ENCODE data around the gene ZBTB11.
"Not testable (repeated sequence)": the region's sequence is repeated elsewhere in the genome, so short reads cannot be mapped to it uniquely, and the experiment has no call there.

ZBTB11 gene

DNA sequence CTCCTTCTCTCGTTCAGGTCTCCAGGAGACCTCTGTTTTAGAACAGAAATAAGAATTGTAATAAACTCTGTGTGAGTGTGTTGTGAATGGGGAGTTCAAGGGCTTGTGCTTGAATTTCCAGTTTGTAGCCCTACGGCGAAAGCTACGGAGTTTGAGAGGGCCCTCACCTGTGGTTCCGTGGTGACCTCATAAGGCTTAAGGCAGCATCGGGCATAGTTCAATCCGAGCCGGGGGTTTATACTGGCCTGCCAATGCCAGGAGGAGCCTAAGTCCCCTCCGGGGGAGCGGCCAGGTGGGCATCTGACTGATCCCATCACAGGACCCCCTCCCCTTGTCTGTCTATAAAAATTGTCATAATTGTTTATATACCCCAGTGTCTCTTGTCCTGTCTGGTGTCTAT lies 43.7 kb downstream of the ZBTB11 start:
- Histone ChIP-seq H3K9ac (ENCODE audit: low read length) (no peak overlapping the region), H3K4me3 (ENCODE audit: low read depth, low read length, poor library complexity, severe bottlenecking) (no peak overlapping the region), H2AFZ (ENCODE audit: low read length) (no peak overlapping the region), H3K9me3 (ENCODE audit: low read length) (no peaks in the 10 kb centered on the region), H3F3A (ENCODE audit: insufficient read depth, low read length) (no peaks in the 10 kb centered on the region), H4K20me1 (ENCODE audit: insufficient read depth, low read length) (no peaks in the 10 kb centered on the region), H3K9me2 (ENCODE audit: low read depth, low read length) (no peaks in the 10 kb centered on the region), H3K4me1 (ENCODE audit: insufficient read depth, low read length, severe bottlenecking) (peaks cover 4% of the 10 kb centered on the region), H3K27ac (ENCODE audit: low read depth, low read length, poor library complexity, severe bottlenecking) (no peak overlapping the region), H3K27me3 (ENCODE audit: insufficient read depth, low read length) (no peaks in the 10 kb centered on the region), H3K4me2 (ENCODE audit: low read length) (no peak overlapping the region), H3K36me3 (ENCODE audit: insufficient read depth, low read length) (no peaks in the 10 kb centered on the region), H3K79me2 (ENCODE audit: insufficient read depth, low read length) (no peaks in the 10 kb centered on the region)
- TF ChIP-seq EZH2 (IDR thresholded peaks at IDR 0.05; ENCODE audit: borderline replicate concordance, low read length), result no peak
- TF ChIP-seq, protein P1, sequence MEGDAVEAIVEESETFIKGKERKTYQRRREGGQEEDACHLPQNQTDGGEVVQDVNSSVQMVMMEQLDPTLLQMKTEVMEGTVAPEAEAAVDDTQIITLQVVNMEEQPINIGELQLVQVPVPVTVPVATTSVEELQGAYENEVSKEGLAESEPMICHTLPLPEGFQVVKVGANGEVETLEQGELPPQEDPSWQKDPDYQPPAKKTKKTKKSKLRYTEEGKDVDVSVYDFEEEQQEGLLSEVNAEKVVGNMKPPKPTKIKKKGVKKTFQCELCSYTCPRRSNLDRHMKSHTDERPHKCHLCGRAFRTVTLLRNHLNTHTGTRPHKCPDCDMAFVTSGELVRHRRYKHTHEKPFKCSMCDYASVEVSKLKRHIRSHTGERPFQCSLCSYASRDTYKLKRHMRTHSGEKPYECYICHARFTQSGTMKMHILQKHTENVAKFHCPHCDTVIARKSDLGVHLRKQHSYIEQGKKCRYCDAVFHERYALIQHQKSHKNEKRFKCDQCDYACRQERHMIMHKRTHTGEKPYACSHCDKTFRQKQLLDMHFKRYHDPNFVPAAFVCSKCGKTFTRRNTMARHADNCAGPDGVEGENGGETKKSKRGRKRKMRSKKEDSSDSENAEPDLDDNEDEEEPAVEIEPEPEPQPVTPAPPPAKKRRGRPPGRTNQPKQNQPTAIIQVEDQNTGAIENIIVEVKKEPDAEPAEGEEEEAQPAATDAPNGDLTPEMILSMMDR (IDR thresholded peaks at IDR 0.05; ENCODE audit: low read length), result no peak

DNA sequence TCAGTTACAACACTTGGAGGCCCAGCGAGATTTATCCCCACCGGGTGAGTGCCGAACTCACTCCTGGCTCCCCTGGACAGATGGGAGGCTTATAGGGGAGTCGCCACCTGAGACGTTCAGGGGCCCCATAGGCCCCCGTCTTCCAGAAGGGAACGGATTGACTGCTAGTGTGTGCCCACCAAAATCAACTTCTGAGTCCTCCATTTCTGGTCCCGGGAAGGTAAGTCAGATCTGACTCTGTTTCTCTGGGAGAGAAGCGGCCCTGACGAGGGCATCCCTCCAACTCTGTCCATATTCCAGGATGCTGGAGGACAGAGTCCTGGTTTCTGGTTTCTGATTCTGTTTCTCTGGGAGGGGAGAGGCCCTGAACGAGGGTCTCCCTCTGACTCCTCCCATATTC lies 44.3 kb downstream of the ZBTB11 start:
- no peaks in the 10 kb centered on the region for H3K27me3 ChIP-seq (ENCODE audit: insufficient read depth, low read length)
- H4K20me1 ChIP-seq (ENCODE audit: insufficient read depth, low read length), result no peaks in the 10 kb centered on the region
- no peak overlapping the region for H3K4me3 ChIP-seq (ENCODE audit: low read depth, low read length, poor library complexity, severe bottlenecking)
- H3K9me3 ChIP-seq (ENCODE audit: low read length), result no peaks in the 10 kb centered on the region
- no peak for TF ChIP-seq EZH2 (IDR thresholded peaks at IDR 0.05; ENCODE audit: borderline replicate concordance, low read length)
- TF ChIP-seq, protein P1 (IDR thresholded peaks at IDR 0.05; ENCODE audit: low read length), result no peak
- H2AFZ ChIP-seq (ENCODE audit: low read length), result no peak overlapping the region
- H3K4me1 ChIP-seq (ENCODE audit: insufficient read depth, low read length, severe bottlenecking), result peaks cover 4% of the 10 kb centered on the region
- no peak overlapping the region for H3K9ac ChIP-seq (ENCODE audit: low read length)
- H3F3A ChIP-seq (ENCODE audit: insufficient read depth, low read length), result no peaks in the 10 kb centered on the region
- H3K36me3 ChIP-seq (ENCODE audit: insufficient read depth, low read length), result no peaks in the 10 kb centered on the region
- no peak overlapping the region for H3K27ac ChIP-seq (ENCODE audit: low read depth, low read length, poor library complexity, severe bottlenecking)
- no peak overlapping the region for H3K4me2 ChIP-seq (ENCODE audit: low read length)
- H3K79me2 ChIP-seq (ENCODE audit: insufficient read depth, low read length), result no peaks in the 10 kb centered on the region
- H3K9me2 ChIP-seq (ENCODE audit: low read depth, low read length), result no peaks in the 10 kb centered on the region

DNA sequence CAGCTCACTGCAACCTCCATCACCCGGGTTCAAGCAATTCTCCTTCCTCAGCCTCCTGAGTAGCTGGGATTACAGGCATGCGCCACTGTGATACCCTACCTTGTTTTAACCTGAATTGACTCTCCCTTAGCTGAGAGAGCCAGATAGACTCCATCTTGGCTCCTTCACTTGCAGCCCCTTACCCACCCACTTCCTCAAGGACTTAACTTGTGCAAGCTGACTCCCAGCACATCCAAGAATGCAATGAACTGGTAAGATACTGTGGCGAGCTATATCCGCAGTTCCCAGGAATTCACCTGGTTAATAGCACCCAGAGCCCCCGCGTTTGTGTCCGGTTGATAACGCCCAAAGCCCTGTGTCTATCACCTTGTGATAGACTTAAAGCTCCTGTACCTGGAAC lies 45.0 kb downstream of the ZBTB11 start:
- H2AFZ ChIP-seq (ENCODE audit: low read length); H3F3A ChIP-seq (ENCODE audit: insufficient read depth, low read length); H3K27me3 ChIP-seq (ENCODE audit: insufficient read depth, low read length); H3K9me2 ChIP-seq (ENCODE audit: low read depth, low read length); H3K79me2 ChIP-seq (ENCODE audit: insufficient read depth, low read length); H3K4me1 ChIP-seq (ENCODE audit: insufficient read depth, low read length, severe bottlenecking); H3K4me3 ChIP-seq (ENCODE audit: low read depth, low read length, poor library complexity, severe bottlenecking); H3K9ac ChIP-seq (ENCODE audit: low read length); H3K36me3 ChIP-seq (ENCODE audit: insufficient read depth, low read length); H3K4me2 ChIP-seq (ENCODE audit: low read length); H3K9me3 ChIP-seq (ENCODE audit: low read length); H3K27ac ChIP-seq (ENCODE audit: low read depth, low read length, poor library complexity, severe bottlenecking); H4K20me1 ChIP-seq (ENCODE audit: insufficient read depth, low read length): not testable (repeated sequence)

DNA sequence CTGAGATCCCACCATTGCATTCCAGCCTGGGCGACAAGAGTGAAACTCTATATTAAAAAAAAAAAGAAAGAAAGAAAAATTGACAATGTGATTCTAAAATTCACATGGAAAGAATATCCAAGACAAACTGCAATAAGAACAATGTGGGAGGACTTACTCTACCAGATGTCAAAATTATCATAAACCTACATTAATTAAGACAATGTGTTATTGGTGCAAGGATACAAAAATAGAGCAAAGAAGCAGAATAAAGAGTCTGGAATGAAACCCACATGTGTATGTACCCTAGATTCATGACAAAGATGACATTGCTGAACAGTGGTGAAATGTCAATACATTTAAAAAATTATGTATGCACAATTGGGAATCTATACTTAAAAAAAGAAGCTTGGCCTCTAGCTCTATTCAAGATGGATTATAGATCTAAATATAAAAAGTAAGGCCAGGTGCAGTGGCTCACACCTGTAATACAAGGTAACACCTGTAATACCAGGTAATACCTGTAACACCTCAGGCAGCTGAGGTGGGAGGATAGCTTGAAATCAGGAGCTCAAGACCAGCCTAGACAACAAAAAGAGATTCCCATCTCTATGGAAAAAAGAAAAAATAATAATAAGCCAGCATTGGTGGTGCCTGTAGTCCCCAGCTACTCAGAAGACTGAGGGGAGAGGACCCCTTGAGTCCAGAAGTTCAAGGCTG lies 45.7 kb downstream of the ZBTB11 start:
- no peaks in the 10 kb centered on the region; the same call in 1 of the 2 replicates for H3K36me3 ChIP-seq (ENCODE audit: insufficient read depth, low read length)
- H3K79me2 ChIP-seq (ENCODE audit: insufficient read depth, low read length), result no peaks in the 10 kb centered on the region
- H3K27me3 ChIP-seq (ENCODE audit: insufficient read depth, low read length), result no peaks in the 10 kb centered on the region
- H2AFZ ChIP-seq (ENCODE audit: low read length), result no peak overlapping the region
- peaks cover 4% of the 10 kb centered on the region for H3K4me1 ChIP-seq (ENCODE audit: insufficient read depth, low read length, severe bottlenecking)
- H3K9ac ChIP-seq (ENCODE audit: low read length), result no peak overlapping the region
- H3K9me3 ChIP-seq (ENCODE audit: low read length), result no peaks in the 10 kb centered on the region
- no peaks in the 10 kb centered on the region for H3K9me2 ChIP-seq (ENCODE audit: low read depth, low read length)
- no peak overlapping the region for H3K4me3 ChIP-seq (ENCODE audit: low read depth, low read length, poor library complexity, severe bottlenecking)
- TF ChIP-seq, protein P1 (IDR thresholded peaks at IDR 0.05; ENCODE audit: low read length), result no peak
- no peak for TF ChIP-seq EZH2 (IDR thresholded peaks at IDR 0.05; ENCODE audit: borderline replicate concordance, low read length)
- no peaks in the 10 kb centered on the region for H3F3A ChIP-seq (ENCODE audit: insufficient read depth, low read length)
- no peak overlapping the region for H3K4me2 ChIP-seq (ENCODE audit: low read length)
- no peak overlapping the region for H3K27ac ChIP-seq (ENCODE audit: low read depth, low read length, poor library complexity, severe bottlenecking)
- H4K20me1 ChIP-seq (ENCODE audit: insufficient read depth, low read length), result no peaks in the 10 kb centered on the region

Measured in OCI-LY1 (cell line).